Measurements from ENCODE around the gene FAM170B.

GRCh38 chr10:49169776-49170175 lies 36.0 kb upstream of the FAM170B start:
- TF ChIP-seq CTCF (IDR thresholded peaks at IDR 0.05) (no peak), POLR2A (IDR thresholded peaks at IDR 0.05) (no peak)

All from testis (tissue), 2 donors.